ENCODE results near the gene DOP1A.

DOP1A gene

DNA sequence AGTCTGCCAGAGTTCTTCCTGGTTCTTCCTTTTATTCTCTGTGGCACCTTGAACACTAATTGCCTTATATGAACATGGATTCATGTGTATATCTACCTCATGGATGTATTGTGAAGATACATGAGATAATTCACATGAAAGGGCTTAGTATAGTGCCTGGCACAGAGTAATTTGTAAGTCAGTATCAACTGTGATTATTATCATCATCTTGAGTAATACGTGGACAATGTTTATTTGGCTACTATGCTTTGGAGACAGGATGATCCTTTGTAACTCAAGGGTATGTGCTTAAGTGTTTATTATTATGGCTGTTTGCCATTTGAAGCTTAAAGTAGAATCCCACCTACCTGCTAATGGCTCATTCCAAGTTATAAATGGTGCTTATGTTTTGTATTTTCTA, 16.0 kb downstream of the DOP1A start:
- no peak for DNase-seq

DNA sequence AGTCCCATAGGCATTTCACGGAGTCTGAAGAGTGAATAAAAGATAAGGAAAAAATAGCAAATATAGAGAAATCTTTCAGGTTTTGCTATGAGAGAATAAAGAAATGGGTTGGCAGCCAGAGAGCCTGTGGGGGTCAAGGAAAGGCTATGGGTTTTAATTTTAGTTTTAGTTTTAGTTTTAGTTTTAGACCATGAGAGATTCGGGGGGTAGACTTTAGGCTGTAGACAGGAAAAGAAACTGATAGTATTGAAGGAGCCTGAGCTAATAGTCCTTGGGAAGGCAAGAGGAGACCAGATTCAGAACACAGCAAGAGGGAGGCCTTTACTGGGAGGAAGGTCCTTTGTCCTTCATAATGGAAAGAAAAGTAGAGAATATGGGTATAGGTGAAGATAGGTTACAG, 19.3 kb downstream of the DOP1A start:
- no peak for DNase-seq

DNA sequence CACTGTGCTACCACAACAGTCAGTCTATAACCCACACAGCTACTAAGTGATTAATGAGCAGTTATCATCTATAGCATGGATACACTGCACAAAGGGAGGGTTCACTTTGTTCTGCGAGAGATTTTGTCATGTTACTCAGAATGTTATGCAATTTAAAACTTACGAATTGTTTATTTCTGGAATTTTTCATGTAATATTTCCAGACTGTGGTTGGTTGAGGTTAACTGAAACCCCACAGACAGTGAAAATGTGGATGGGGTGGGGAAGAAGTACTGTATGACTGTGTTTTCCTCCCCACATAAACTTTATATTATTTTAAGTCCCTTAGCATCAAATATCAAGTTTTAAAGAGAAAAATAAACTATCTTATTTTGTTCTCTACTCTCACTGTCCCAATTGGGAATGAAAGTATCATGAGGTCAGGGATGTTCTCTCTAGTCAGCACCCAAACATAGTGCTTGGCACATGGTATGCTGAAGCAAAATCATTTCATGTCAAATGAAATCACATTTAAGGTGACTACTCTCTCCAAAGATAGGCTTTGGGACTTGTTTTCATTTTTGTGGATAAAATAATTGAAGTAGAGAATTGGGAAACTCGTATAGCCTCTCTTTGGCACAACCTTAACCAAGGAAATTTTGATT, 25.4 kb downstream of the DOP1A start:
- no peak for DNase-seq

DNA sequence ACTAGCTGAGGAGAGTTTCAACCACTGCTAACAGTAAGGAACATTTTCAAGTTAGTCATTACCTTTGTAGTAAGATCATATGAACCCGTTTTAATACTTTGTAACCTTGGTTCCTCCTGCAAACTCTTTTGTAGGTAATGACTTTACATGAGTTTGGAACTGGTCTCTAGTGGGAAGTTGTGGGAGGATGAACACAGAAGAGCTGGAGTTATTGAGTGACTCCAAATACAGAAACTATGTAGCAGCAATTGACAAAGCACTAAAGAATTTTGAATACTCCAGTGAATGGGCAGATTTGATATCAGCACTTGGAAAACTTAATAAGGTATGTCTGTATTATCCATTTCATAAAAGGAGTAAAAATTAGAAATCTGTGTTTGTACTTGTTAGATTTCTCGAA, 29.3 kb downstream of the DOP1A start:
- peak; percentile 25 for DNase-seq

DNA sequence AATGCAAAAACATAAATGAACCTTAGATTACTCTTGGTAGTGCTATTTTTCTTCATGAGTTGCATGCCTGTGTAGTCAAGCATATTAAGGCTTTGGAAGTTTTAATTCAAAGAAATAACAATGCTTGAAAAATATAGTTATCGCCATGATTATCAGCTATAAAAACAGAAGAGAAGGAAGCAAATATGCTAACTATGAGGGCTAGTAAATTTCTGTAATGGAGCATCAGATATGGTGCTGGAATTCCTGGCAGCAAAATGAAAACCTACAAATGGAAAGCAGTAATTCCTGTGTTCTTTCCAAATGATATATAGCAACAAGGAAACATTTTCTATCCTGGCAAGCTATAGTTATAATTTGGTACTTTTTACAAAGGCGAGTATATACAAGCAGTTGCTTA, 29.7 kb downstream of the DOP1A start:
- no peak for DNase-seq

GRCh38 chr6:83097675-83098074, 30.2 kb downstream of the DOP1A start:
- DNase-seq = no peak

GRCh38 chr6:83098589-83098988, 31.1 kb downstream of the DOP1A start:
- no peak for DNase-seq

GRCh38 chr6:83108378-83108777, 40.9 kb downstream of the DOP1A start:
- DNase-seq = no peak

- DNase-seq = no peak
Observed at GRCh38 chr6:83113258-83113657, 45.8 kb downstream of the DOP1A start.

DNA sequence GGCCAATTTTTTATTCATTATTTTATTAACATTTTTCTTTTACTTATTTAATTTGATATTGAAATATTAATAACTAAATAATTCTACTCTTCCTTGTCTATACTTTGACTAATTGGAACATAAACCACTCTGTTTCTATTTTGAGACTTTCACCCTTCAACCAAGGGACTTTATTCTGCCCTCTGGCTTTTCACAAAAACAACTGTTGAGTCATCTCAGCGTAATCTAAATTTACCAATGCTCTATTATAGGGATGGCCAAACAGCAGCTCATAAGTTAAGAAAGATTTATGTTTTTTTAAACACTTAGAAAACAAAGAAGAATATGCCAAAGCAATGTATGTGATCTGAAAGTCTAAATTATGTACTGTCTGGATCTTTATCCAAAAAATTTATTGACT, 46.7 kb downstream of the DOP1A start:
- DNase-seq = no peak

- no peak for DNase-seq
Observed at GRCh38 chr6:83117802-83118201, 50.3 kb downstream of the DOP1A start.

DNA sequence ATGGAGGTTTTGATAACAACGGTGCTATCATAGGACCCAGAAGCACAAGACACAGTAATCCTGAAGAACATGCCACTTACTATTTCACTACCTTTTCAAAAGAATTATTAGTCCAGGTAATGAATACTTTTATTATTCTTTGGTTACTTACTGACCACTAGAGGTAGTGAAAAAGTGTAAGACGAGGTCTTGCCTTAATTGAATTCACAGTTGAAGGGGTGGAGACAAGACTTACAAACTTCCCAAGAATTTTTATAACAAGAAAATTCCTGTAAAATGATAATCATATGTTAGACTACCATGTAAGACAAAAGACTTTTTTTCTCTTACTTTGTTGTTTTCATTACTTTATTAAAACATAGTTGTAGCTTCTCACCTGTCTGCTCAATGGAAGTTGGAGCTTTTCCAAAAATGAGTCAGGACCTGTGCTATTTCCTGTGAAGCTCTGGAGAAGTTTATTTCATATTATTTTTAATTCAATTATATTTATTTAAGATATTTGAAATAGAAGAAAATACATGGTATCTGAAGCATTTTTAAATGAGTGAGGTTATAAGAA, 52.4 kb downstream of the DOP1A start:
- DNase-seq = no peak

DNA sequence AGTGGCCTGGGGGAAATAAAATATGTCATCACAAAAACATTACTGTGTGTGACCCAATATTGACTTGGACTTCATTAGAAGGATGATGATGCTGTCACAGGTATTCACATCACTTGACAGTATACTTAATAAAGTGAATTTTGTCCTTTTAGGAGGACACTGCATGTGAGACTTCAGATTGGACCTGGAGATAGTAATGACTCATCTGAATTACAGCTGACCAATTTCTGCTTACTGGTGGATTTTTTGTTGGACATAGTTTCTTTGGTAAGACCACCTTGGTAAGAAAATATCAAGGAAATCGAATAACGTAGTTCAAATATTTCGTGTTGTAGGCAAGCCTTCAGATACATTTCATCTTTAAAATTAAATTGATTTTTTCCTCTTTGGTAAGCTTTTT, 57.1 kb downstream of the DOP1A start:
- DNase-seq = no peak

DNA sequence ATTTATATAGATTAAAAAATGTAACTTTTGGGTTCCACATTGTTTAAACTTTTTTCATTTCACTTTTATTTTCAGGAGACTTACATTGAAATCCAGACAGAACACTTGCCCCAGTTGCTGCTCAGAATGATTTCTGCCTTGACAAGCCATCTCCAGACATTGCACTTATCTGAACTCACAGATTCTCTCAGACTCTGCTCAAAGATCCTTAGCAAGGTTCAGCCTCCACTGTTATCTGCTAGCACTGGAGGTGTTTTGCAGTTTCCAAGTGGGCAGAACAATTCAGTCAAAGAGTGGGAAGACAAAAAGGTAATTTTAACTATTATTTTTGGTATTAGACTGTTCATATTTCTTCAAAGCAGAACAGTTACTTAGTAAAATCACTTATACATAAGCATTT, 58.0 kb downstream of the DOP1A start:
- DNase-seq = no peak

- DNase-seq = no peak
Observed at GRCh38 chr6:83126223-83126622, 58.8 kb downstream of the DOP1A start.

DNA sequence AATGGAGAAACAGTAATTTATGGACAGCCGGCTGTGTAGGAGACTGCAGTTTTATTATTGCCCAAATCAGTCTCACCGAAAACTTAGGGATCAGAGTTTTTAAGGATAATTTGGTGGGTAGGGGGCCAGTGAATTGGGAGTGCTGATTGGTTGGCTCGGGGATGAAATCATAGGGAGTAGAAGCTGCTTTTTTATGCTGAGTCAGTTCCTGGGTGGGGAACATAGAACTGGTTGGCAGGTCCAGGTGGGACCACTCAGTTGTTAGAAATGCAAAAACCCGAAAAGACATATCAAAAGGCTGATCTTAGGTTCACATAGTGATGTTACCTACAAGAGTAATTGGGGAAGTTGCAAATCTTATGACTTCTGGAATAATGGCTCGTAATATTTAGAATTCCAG, 59.3 kb downstream of the DOP1A start:
- DNase-seq = no peak

DNA sequence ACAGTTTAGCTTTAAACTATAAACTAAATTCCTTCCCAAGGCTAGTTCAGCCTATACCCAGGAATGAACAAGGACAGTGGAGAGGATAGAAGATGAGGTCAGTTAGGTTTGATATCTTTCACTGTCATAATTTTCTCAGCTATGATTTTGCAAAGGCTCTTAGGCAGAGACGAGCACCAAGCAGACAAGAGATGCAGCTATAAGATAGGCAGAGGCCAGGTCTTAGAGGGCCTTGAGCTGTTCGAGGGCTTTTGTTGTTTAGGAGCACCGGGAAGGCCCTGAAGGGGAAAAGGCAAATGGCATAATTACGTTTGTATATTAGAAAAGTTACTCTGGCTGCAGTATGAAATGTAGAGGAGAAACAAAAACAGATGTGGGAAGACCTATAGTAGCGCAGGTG, 59.8 kb downstream of the DOP1A start:
- DNase-seq = no peak

DNA sequence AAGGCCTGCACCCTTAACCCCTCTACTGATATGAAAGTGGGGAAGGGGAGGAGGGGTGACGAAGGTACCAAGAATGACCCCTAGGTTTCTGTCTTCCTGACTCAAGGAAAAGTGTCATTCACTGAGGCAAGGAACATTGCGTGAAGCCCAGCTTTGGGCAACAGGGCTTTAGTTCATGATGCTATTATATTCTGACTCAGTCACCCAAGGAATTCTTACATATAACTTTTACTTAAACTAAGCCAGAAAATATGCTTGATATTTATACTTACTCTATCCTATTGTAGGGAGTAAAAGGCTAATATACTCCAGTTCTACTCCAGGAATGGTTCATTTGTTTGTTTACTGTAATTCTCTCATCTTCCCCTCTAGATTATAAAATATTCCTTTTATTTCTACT, 60.5 kb downstream of the DOP1A start:
- DNase-seq = peak; percentile 16

DNA sequence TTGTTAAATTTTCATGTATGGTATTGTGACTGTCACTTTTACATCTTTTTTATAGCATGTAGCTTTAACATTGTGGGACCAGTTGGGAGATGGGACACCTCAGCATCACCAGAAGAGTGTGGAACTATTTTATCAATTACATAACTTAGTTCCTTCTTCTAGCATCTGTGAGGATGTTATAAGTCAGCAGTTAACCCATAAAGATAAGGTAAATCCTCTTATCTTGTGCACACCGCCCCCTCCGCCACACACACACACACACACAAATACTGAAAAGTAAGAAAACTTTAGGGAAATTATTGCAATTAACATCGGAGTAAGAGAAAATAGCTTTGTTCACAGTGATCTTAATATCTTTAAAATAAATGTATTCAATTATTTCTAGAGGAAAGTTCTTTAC, 64.7 kb downstream of the DOP1A start:
- no peak for DNase-seq

- no peak for DNase-seq
Observed at GRCh38 chr6:83138118-83138722, 70.7 kb downstream of the DOP1A start.

DNA sequence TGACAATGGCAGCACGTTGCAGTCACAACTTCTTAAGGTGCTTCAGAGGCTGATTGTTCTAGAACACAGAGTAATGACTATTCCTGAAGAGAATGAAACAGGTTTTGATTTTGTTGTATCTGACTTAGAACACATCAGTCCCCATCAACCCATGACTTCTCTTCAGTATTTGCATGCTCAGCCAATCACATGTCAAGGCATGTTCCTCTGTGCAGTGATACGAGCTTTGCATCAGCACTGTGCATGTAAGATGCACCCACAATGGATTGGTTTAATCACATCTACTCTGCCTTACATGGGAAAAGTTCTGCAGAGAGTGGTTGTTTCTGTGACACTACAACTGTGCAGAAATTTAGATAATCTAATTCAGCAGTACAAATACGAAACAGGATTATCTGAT, 71.3 kb downstream of the DOP1A start:
- DNase-seq = no peak

DNA sequence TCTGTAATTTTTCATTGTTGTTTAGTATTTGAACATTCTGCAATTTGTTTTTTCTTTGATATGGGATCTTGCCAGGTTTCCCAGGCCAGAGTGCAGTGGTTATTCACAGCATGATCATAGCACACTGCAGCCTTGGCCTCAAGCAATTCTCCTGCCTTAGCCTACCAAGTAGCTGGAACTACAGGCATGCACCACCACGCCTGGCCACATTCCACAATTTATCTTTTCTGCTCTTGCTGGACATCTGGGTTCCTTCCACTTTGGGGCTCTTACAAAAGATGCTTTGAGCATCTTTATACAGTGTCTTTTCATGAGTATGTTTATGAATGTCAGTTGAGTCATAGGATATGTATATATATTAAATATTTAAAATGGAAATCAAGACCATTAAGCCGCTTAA, 83.6 kb downstream of the DOP1A start:
- DNase-seq = no peak

DNA sequence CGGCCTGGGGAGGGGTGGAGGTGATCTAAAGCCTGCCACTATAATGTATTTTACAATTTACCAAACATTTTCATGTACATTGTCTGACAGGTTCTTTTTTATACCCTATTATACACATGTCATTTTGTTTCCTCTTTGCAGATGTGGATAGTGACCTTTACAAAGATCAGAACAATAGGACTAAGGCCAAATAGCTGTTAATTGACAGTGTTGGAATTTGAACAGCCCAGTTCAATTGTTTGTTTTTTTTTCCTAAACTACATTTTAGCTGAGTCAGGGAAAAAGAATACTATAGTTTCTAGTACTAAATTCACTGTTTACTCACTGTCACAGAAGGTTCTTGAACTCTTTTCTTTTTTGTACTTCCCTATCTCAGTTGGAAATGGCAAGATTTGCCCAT, 85.4 kb downstream of the DOP1A start:
- DNase-seq = no peak

DNA sequence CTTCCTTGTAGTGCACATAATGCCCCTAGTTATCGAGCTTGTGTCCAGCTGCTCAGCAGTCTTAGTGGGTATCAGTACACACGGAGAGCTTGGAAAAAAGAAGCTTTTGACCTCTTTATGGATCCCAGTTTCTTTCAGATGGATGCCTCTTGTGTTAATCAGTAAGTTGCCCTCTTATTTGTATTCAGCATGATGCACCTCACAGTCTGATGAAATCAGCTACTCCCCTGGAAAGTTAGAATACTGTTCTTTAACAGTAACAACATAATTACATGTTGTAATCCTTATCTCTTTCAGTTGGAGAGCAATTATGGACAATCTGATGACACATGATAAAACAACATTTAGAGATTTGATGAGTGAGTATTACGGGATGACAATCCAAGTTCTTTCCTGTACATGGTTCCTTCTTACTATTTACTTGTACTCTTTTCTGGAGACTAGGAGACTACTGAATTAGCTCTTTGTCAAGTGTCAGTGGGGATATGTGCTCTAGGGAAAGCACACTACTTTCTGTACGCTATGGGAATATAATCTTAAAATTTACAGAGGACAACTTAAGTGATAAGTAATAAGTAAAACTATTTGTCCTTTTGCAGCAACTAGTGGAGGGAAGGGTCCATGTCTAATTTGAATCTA, 86.5 kb downstream of the DOP1A start:
- no peak for DNase-seq

- DNase-seq = no peak
Observed at GRCh38 chr6:83155794-83156193, 88.3 kb downstream of the DOP1A start.
